GM21529 (cell line): ENCODE measurements around the gene CPB1.

Experiments
- ATAC-seq: cut with Tn5 transposase; IDR thresholded peaks from one replicate; pipeline ENCODE4 v1.9.1; 2021; ENCODE audit not compliant: unreplicated experiment

The CPB1 gene

DNA sequence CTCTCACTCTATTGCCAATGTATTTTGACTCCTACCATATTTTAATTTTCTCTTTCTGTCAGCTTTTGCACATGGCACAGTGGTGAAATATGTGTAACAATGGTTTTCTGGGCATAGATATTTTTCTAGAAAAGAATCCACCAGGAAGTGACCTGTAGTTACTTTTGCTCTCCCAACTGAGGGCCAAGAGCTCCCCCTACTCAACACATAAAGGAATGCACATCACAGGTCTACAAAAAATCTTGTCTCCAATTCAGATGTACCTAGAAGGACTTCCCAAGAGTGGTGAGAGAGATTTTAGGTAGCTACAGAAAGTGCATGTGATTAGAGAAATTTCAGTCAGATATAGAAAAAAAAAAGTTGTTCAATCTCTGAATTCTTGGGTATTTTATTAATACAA, 53.1 kb downstream of the CPB1 start:
- no peak for ATAC-seq

DNA sequence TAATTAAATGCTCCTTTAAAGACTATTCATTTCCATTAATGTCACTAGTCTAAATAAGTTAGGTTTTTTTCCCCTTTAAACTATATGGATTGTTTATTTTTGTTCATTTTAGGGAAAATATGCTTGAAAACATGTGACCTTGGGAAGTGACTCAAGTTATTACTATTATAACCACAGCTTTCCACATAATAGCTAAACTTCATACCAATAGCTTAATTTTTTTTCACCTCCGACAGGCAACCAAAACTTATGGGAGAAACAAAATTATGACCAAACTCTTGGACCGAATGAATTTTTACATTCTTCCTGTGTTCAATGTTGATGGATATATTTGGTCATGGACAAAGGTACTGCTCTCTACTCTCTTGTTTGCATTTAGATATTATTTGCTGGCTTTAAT, 53.7 kb downstream of the CPB1 start:
- no peak for ATAC-seq

DNA sequence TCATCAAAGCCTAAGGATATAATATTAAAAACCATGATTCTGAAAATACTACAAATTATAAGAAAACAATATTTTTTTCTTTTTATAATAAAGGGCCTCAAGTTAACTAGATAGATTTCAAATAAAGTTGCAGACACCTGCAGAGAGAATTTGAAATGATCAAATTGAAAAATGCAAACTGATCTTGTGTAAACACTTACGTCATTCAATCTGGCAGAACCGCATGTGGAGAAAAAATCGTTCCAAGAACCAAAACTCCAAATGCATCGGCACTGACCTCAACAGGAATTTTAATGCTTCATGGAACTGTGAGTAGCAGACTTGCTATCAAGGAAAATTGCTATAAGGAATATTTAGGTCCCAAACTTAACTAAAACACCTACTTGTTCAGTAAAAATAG, 54.7 kb downstream of the CPB1 start:
- no peak for ATAC-seq

DNA sequence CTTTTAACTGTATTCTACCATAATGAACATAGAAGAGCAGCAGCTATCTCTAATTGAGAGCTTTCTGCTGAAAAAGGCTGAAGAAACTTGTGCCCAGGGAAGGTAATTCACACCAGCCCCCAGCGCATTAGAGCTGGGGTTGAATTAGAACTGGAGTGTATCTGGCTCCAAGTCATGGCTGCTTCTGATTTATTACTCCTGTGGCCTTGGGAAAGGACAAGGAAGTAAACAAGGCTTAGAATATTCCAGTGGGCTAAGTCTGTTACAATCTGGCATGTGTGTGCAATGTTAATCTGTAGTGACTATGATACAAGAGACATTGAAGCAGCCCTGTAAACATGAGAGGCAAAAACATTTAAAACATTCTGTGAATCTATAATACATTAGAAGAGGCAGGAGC, 55.6 kb downstream of the CPB1 start:
- ATAC-seq: no peak

DNA sequence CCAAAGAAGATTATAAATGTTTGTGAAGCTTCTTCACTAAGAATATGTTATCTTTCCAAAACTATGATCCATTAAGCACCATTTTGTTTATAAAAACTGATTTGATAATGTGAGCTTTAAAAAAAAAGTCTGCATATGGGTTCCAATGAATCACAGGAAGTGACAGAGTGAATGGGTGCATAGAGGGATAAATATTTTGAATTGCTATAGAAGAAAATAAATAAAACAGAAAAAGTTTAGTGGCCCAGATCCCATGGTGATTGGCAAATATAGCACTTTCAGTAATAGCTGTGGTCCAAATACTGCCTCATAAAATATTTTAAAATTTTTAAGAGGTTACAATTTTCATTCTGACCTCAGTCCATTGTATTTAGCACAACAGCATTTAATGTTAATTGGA, 56.6 kb downstream of the CPB1 start:
- no peak for ATAC-seq

DNA sequence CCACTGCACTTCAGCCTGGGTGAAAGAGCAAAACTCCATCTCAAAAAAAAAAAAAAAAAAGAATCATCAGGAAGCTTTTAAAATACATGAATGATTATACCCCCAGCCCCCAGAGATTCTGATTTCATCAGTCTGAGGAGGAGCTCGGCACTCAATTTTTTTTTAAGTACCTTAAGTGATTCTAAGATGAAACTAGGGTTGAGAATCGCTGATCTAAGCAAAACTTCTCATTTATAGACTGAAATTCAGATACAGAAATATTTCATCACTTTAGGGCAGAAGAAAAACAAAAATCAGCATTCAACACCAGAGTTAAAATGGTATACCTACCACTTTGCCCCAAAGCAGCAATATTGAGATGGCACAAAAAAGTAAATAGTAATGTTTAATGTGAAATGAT, 62.2 kb downstream of the CPB1 start:
- no peak for ATAC-seq

DNA sequence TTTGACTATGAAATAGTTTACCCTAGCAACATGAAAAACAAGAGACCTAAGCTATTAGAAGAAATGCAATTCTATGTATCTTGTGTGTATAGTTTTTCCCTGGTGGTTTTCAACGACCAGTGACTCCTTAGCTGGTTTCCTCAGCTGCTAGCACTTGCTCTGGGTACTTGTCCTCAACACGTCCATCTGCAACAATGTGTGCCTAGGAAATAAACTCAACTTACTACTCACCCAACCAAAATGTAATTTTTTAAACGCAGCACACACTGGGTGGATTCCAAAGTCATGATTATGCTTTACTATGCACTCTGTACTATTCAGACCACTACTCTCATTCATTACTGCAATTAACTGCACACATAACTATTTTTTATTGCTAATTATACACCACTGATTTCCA, 68.5 kb downstream of the CPB1 start:
- no peak for ATAC-seq

DNA sequence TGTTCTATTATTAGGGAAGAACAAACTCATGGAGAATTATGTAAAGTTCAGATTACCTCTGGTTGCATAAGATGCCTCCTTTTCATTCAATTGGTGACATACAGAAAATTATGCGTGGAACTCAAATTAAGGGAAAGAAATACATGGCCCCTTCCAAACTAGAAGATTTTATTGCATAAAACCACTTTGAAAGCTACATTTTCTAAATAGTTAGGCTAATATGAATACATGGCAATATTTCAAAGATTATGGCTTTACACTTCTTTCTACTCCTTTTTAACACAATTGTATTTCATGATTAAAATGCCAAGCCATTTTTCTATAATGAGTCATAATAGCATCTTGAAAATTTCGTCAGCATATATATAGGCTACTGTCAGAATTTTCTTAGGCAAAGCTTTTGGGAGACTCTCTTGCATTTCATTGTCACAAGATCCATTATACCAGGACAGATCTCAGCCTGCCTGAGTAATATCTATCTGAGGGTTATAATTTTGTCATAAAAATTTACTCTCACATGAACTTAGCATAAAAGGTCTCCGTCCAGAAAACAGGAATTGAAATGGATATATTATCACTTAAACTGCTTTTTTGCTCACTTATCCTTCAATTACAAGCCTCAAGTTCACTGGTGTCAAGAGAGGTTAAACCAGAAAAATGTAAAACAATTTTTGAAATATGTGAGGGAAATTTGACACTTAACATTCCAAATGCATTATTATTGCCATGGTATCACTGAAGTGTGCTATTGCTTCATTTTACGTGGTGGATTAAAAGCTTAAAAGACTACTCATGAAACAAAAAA, 74.6 kb downstream of the CPB1 start:
- ATAC-seq: no peak

DNA sequence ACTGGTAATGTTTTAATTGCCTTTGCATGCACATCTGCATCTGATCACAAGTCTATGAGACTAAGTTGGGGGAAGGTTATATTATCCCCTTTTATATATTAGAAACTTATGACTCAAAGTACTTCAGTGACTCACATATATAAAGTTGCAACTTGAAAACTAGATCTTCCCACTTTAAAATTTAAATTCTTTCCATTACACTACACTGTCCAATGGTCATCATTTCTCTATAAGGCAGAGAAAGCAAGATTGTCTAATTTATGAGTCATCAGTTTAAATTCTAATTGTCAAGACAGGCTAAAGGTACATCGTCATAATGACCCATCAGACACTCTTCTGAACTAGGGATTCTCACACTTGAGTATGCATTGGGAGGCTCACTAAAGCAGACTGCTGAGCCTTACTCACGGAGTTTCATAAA, 75.4 kb downstream of the CPB1 start:
- no peak for ATAC-seq

DNA sequence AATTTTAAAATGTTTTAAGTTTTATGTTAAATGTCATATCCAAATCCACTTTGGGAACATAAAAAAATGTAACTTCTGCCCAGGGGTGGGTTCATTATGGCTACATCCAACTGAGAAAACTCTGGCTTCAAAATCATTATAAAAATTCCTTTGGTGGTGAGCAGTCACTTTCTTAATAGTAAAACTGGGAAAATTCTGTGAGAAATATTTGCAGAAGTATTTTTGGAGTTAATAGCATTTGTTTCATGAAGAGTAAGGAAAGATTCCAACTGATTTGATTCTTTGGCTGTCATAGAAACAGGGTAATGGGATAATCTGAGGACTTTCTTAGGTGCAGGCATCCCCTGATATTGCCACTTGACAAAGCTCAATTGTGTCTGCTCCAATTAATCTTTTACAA, 76.3 kb downstream of the CPB1 start:
- no peak for ATAC-seq

DNA sequence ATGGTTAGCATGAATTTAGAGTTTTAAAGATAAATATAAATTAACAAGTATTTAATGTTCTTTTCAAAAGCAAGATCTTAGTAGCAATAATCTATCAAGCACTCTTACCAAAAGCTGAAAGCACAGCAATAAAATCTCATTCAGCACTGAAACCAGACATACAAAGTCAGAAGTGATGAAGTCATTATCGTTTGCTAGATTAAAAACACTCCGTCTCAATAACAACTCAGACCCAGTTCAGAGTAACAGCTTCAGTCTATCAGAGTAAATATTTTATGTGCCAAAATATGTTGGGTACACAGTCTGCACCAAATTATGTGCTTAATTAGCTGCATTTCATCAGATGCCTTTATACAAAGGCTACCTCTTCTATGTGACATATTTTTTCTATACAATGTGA, 79.1 kb downstream of the CPB1 start:
- ATAC-seq: no peak
